ENCODE measurements around the gene GMPR2. TPM values are rescaled to one million over a fixed set of nuclear protein-coding genes. Genes with fewer than 3 reads are reported as not detected.

GMPR2 gene
- total and polyA plus RNA-seq, 2 donors, result 44.9 to 63.1 TPM

GRCh38 chr14:24258119-24258518, 25.4 kb downstream of the GMPR2 start:
- DNase-seq (ENCODE audit: extremely low spot score), result no peak
- 84% methylated on average over 9 of the region's 9 CpGs for WGBS
- no peak overlapping the region for H3K4me3 ChIP-seq (ENCODE audit: low read depth, low read length)

GRCh38 chr14:24258548-24259265, 26.0 kb downstream of the GMPR2 start:
- no peak for DNase-seq (ENCODE audit: extremely low spot score)
- Histone ChIP-seq H3K4me1 (ENCODE audit: insufficient read depth) (no peaks in the 10 kb centered on the region), H3K36me3 (ENCODE audit: insufficient read depth) (no peaks in the 10 kb centered on the region), H3K27ac (ENCODE audit: low read depth) (no peak overlapping the region), H3K4me3 (ENCODE audit: low read depth, low read length) (no peak overlapping the region)
- WGBS, result 89% methylated on average over 18 of the region's 18 CpGs

More at GRCh38 chr14:24258119-24258518, 25.4 kb downstream of the GMPR2 start:
- no peaks in the 10 kb centered on the region for H3K36me3 ChIP-seq (ENCODE audit: insufficient read depth)
- no peak overlapping the region for H3K27ac ChIP-seq (ENCODE audit: low read depth)
- no peaks in the 10 kb centered on the region for H3K4me1 ChIP-seq (ENCODE audit: insufficient read depth)

GRCh38 chr14:24259282-24260025, 26.7 kb downstream of the GMPR2 start:
- Histone ChIP-seq H3K36me3 (ENCODE audit: insufficient read depth) (no peaks in the 10 kb centered on the region), H3K27ac (ENCODE audit: low read depth) (no peak overlapping the region), H3K4me1 (ENCODE audit: insufficient read depth) (no peaks in the 10 kb centered on the region), H3K4me3 (ENCODE audit: low read depth, low read length) (no peak overlapping the region)
- DNase-seq (ENCODE audit: extremely low spot score), result no peak
- whole genome bisulfite sequencing, result 68% methylated on average over 16 of the region's 16 CpGs

- 89% methylated on average over 16 of the region's 16 CpGs for WGBS
- Histone ChIP-seq H3K27ac (ENCODE audit: low read depth) (no peak overlapping the region), H3K4me3 (ENCODE audit: low read depth, low read length) (no peak overlapping the region), H3K36me3 (ENCODE audit: insufficient read depth) (no peaks in the 10 kb centered on the region), H3K4me1 (ENCODE audit: insufficient read depth) (no peaks in the 10 kb centered on the region)
- no peak for DNase-seq (ENCODE audit: extremely low spot score)
Measured at GRCh38 chr14:24260026-24260779, 27.5 kb downstream of the GMPR2 start.

- Histone ChIP-seq H3K27ac (ENCODE audit: low read depth) (no peak overlapping the region), H3K4me1 (ENCODE audit: insufficient read depth) (no peaks in the 10 kb centered on the region), H3K36me3 (ENCODE audit: insufficient read depth) (no peaks in the 10 kb centered on the region), H3K4me3 (ENCODE audit: low read depth, low read length) (no peak overlapping the region)
- DNase-seq (ENCODE audit: extremely low spot score), result no peak
- 76% methylated on average over 4 of the region's 4 CpGs for WGBS
Measured at GRCh38 chr14:24260780-24261157, 28.0 kb downstream of the GMPR2 start.

GRCh38 chr14:24261256-24261968, 28.7 kb downstream of the GMPR2 start:
- no peak overlapping the region for H3K27ac ChIP-seq (ENCODE audit: low read depth)
- no peaks in the 10 kb centered on the region for H3K4me1 ChIP-seq (ENCODE audit: insufficient read depth)
- WGBS, result 83% methylated on average over 20 of the region's 20 CpGs
- no peaks in the 10 kb centered on the region for H3K36me3 ChIP-seq (ENCODE audit: insufficient read depth)
- no peak overlapping the region for H3K4me3 ChIP-seq (ENCODE audit: low read depth, low read length)
- DNase-seq (ENCODE audit: extremely low spot score), result no peak

- H3K4me1 ChIP-seq (ENCODE audit: insufficient read depth), result no peaks in the 10 kb centered on the region
- no peaks in the 10 kb centered on the region for H3K36me3 ChIP-seq (ENCODE audit: insufficient read depth)
- H3K4me3 ChIP-seq (ENCODE audit: low read depth, low read length), result no peak overlapping the region
- DNase-seq (ENCODE audit: extremely low spot score), result no peak
- WGBS, result 87% methylated on average over 19 of the region's 19 CpGs
- H3K27ac ChIP-seq (ENCODE audit: low read depth), result no peak overlapping the region
Measured at GRCh38 chr14:24261969-24262327, 29.2 kb downstream of the GMPR2 start.

- H3K4me3 ChIP-seq (ENCODE audit: low read depth, low read length), result no peak within 1 kb of the TSS
- H3K27ac ChIP-seq (ENCODE audit: low read depth), result no peak within 1 kb of the TSS
- 82% methylated on average over 14 of the region's 14 CpGs for WGBS
- H3K4me1 ChIP-seq (ENCODE audit: insufficient read depth), result no peaks in the 10 kb centered on the region
- no peaks in the 10 kb centered on the region for H3K36me3 ChIP-seq (ENCODE audit: insufficient read depth)
- DNase-seq (ENCODE audit: extremely low spot score), result no peak
Measured at GRCh38 chr14:24262821-24263733, 30.3 kb downstream of the GMPR2 start, which contains the start of gene TGM1. Gene TGM1 (minus strand): TSS chr14:24263177. CDS start chr14:24262352, 825 bp downstream.

GRCh38 chr14:24263848-24264247, 31.1 kb downstream of the GMPR2 start:
- 70% methylated on average over 6 of the region's 6 CpGs for WGBS
- no peaks in the 10 kb centered on the region for H3K4me1 ChIP-seq (ENCODE audit: insufficient read depth)
- DNase-seq (ENCODE audit: extremely low spot score), result no peak
- no peaks in the 10 kb centered on the region for H3K36me3 ChIP-seq (ENCODE audit: insufficient read depth)
- no peak overlapping the region for H3K4me3 ChIP-seq (ENCODE audit: low read depth, low read length)
- H3K27ac ChIP-seq (ENCODE audit: low read depth), result no peak overlapping the region

- Histone ChIP-seq H3K27ac (ENCODE audit: low read depth) (no peak overlapping the region), H3K4me1 (ENCODE audit: insufficient read depth) (no peaks in the 10 kb centered on the region), H3K4me3 (ENCODE audit: low read depth, low read length) (no peak overlapping the region), H3K36me3 (ENCODE audit: insufficient read depth) (no peaks in the 10 kb centered on the region)
- WGBS, result 63% methylated on average over 6 of the region's 6 CpGs
- DNase-seq (ENCODE audit: extremely low spot score), result no peak
Measured at GRCh38 chr14:24264298-24264697, 31.6 kb downstream of the GMPR2 start.

GRCh38 chr14:24266344-24267244, 33.9 kb downstream of the GMPR2 start:
- H3K27ac ChIP-seq (ENCODE audit: low read depth), result no peak overlapping the region
- no peak for DNase-seq (ENCODE audit: extremely low spot score)
- 87% methylated on average over 18 of the region's 18 CpGs for WGBS
- H3K4me1 ChIP-seq (ENCODE audit: insufficient read depth), result no peaks in the 10 kb centered on the region
- no peak overlapping the region for H3K4me3 ChIP-seq (ENCODE audit: low read depth, low read length)
- H3K36me3 ChIP-seq (ENCODE audit: insufficient read depth), result no peaks in the 10 kb centered on the region

GRCh38 chr14:24267516-24267915, 34.8 kb downstream of the GMPR2 start:
- Histone ChIP-seq H3K27ac (ENCODE audit: low read depth) (no peak overlapping the region), H3K4me3 (ENCODE audit: low read depth, low read length) (no peak overlapping the region), H3K36me3 (ENCODE audit: insufficient read depth) (no peaks in the 10 kb centered on the region), H3K4me1 (ENCODE audit: insufficient read depth) (no peaks in the 10 kb centered on the region)
- 92% methylated on average over 9 of the region's 9 CpGs for WGBS
- DNase-seq (ENCODE audit: extremely low spot score), result no peak

All from urinary bladder (tissue), 4 donors.